DND-41 (cell line): ENCODE measurements around the gene ANKRD6.

Experiments
- ATAC-seq: fragments of 200-7000 bp; cut with Tn5 transposase; 3 replicates; pipeline ENCODE4 v1.9.1; 2021; ENCODE audit warnings: low read depth; ENCODE audit not compliant: insufficient read depth
- DNase-seq: peaks from one replicate; pipeline ENCODE4 v3.0.0-alpha.2; 2020
- H2AFZ ChIP-seq: 2 replicates; pipeline ENCODE4 v1.6.0; 2012; ENCODE audit warnings: low read depth, low read length
- H3K27ac ChIP-seq: 2 replicates; pipeline ENCODE4 v1.5.1; 2012; ENCODE audit warnings: low read length, inconsistent platforms
- H3K27me3 ChIP-seq: fragments of 200-600 bp; sonication (generic); 2 replicates; pipeline ENCODE4 v1.6.0; 2012; ENCODE audit warnings: low read length, mild to moderate bottlenecking, inconsistent platforms; ENCODE audit not compliant: insufficient read depth, poor library complexity
- H3K36me3 ChIP-seq: 2 replicates; pipeline ENCODE4 v1.5.1; 2012; ENCODE audit warnings: low read length, inconsistent platforms; ENCODE audit not compliant: insufficient read depth
- H3K4me1 ChIP-seq: 2 replicates; pipeline ENCODE4 v1.5.1; 2012; ENCODE audit warnings: mild to moderate bottlenecking, low read length; ENCODE audit not compliant: insufficient read depth
- H3K4me2 ChIP-seq: 2 replicates; pipeline ENCODE4 v1.6.0; 2012; ENCODE audit warnings: mild to moderate bottlenecking, moderate library complexity, low read length, inconsistent platforms; ENCODE audit not compliant: insufficient read depth
- H3K4me3 ChIP-seq, 2 experiments: fragments of 200-600 bp in 1 of 2; shearing (Covaris generic) in 1 of 2; 2 replicates each; pipeline ENCODE4 v1.5.1; 2012 to 2016; ENCODE audit warnings: inconsistent platforms in 2 of 2, low read length in 2 of 2, mild to moderate bottlenecking in 2 of 2, low read depth in 1 of 2, moderate library complexity in 1 of 2
- H3K79me2 ChIP-seq: 2 replicates; pipeline ENCODE4 v1.6.0; 2012; ENCODE audit warnings: low read length, inconsistent platforms; ENCODE audit not compliant: insufficient read depth
- H3K9ac ChIP-seq: 2 replicates; pipeline ENCODE4 v1.6.0; 2012; ENCODE audit warnings: low read depth, mild to moderate bottlenecking, inconsistent platforms, low read length, moderate library complexity
- H3K9me3 ChIP-seq: 2 replicates; pipeline ENCODE4 v1.5.1; 2012; ENCODE audit warnings: low read length, moderate library complexity, mild to moderate bottlenecking, inconsistent platforms; ENCODE audit not compliant: insufficient read depth, severe bottlenecking
- H4K20me1 ChIP-seq: 2 replicates; pipeline ENCODE4 v1.6.0; 2012; ENCODE audit warnings: low read length; ENCODE audit not compliant: insufficient read depth
- EZH2 ChIP-seq: IDR thresholded peaks from 3 replicates; pipeline ENCODE4 v1.6.1; 2012; ENCODE audit warnings: borderline replicate concordance, low read depth, mild to moderate bottlenecking, moderate library complexity, low read length, inconsistent platforms; ENCODE audit not compliant: severe bottlenecking
- TF ChIP-seq, protein P1 (sequence below): IDR thresholded peaks from 2 replicates; pipeline ENCODE4 v1.5.1; 2012; ENCODE audit warnings: borderline replicate concordance, low read length, moderate library complexity, mild to moderate bottlenecking; ENCODE audit not compliant: poor library complexity, severe bottlenecking; ENCODE audit errors: extremely low read depth

ANKRD6 gene

DNA sequence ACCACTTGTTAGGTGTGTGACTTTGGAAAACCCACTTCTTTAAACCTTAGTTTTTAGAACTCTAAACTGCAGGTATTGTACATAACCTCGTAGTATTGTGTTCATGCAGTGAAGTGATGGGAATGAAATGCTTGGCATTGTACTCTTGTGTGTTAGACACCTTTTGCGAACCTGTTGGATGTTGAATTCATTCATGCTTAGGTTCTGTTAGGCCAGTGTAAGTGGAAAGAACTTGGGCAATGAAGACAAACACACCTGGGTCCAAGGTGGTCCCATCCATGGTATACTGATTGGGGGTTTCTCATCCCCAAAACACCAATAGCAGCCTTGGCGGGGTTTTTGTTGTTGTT is 1.2 kb downstream of the ANKRD6 start:
- ATAC-seq, result no peak
- Histone ChIP-seq H3K4me2 (no peak overlapping the region), H3K36me3 (no peaks in the 10 kb centered on the region), H3K79me2 (no peaks in the 10 kb centered on the region), H4K20me1 (no peaks in the 10 kb centered on the region), H3K27ac (no peak overlapping the region), H3K9ac (no peak overlapping the region), H3K4me3 (no peak overlapping the region), H3K9me3 (no peaks in the 10 kb centered on the region), H3K27me3 (peaks cover 8% of the 10 kb centered on the region), H3K4me1 (peaks cover 4% of the 10 kb centered on the region; the same call in 1 of the 2 replicates), H2AFZ (no peak overlapping the region)
- no peak for DNase-seq
- no peak for TF ChIP-seq EZH2
- TF ChIP-seq, protein P1, sequence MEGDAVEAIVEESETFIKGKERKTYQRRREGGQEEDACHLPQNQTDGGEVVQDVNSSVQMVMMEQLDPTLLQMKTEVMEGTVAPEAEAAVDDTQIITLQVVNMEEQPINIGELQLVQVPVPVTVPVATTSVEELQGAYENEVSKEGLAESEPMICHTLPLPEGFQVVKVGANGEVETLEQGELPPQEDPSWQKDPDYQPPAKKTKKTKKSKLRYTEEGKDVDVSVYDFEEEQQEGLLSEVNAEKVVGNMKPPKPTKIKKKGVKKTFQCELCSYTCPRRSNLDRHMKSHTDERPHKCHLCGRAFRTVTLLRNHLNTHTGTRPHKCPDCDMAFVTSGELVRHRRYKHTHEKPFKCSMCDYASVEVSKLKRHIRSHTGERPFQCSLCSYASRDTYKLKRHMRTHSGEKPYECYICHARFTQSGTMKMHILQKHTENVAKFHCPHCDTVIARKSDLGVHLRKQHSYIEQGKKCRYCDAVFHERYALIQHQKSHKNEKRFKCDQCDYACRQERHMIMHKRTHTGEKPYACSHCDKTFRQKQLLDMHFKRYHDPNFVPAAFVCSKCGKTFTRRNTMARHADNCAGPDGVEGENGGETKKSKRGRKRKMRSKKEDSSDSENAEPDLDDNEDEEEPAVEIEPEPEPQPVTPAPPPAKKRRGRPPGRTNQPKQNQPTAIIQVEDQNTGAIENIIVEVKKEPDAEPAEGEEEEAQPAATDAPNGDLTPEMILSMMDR, result no peak

DNA sequence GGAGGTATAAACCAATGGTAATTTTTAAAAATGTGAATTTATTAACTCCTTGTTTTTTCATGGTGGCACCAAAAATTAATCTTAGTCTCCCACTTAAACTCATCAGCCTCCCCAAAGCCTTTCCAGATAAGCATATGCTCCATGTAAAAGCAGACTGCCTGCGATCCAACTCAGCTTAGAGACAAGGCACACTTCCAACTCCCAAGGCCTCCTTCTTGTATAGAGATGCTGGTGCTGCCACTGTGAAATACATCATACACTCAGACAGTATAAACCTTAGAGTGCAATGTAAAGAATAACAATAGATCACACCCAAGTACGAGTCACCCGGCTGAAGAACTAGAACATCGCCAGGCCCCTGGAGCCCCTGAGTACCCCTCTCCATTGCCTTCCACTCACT is 2.0 kb downstream of the ANKRD6 start:
- Histone ChIP-seq H4K20me1 (no peaks in the 10 kb centered on the region), H3K4me2 (no peak overlapping the region), H3K9me3 (no peaks in the 10 kb centered on the region), H3K36me3 (no peaks in the 10 kb centered on the region), H3K27me3 (peaks cover 8% of the 10 kb centered on the region), H3K79me2 (no peaks in the 10 kb centered on the region), H2AFZ (no peak overlapping the region), H3K4me1 (peaks cover 4% of the 10 kb centered on the region; the same call in 1 of the 2 replicates), H3K4me3 (no peak overlapping the region), H3K27ac (no peak overlapping the region), H3K9ac (no peak overlapping the region)
- ATAC-seq (no peak), DNase-seq (no peak)
- TF ChIP-seq EZH2, result no peak
- TF ChIP-seq, protein P1, result no peak

DNA sequence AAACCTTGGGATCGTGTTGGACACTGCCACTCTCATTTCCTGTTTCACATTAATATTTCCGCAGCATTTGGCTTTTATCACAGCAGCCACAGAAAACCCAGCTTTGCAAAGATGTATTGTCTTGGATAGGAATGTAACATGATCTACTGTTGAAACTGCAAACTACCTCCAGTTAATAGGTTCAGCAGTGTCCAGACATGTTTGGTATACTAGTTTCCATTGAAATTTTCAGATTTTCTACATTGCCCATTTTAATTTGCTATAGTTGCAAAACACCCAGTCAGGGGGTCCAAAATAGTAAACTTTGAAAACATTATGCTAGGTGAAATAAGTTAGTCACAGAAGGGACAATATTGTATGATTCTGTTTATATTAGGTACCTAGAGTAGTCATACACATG is 3.3 kb downstream of the ANKRD6 start:
- peaks cover 4% of the 10 kb centered on the region; the same call in 1 of the 2 replicates for H3K4me1 ChIP-seq
- H3K36me3 ChIP-seq, result no peaks in the 10 kb centered on the region
- no peak overlapping the region for H3K9ac ChIP-seq
- no peak overlapping the region for H3K27ac ChIP-seq
- no peak overlapping the region for H3K4me3 ChIP-seq
- DNase-seq (no peak), ATAC-seq (no peak)
- peaks cover 8% of the 10 kb centered on the region for H3K27me3 ChIP-seq
- no peaks in the 10 kb centered on the region for H4K20me1 ChIP-seq
- no peaks in the 10 kb centered on the region for H3K9me3 ChIP-seq
- H3K4me2 ChIP-seq, result no peak overlapping the region
- H2AFZ ChIP-seq, result no peak overlapping the region
- H3K79me2 ChIP-seq, result no peaks in the 10 kb centered on the region
- TF ChIP-seq, protein P1, result no peak
- no peak for TF ChIP-seq EZH2

DNA sequence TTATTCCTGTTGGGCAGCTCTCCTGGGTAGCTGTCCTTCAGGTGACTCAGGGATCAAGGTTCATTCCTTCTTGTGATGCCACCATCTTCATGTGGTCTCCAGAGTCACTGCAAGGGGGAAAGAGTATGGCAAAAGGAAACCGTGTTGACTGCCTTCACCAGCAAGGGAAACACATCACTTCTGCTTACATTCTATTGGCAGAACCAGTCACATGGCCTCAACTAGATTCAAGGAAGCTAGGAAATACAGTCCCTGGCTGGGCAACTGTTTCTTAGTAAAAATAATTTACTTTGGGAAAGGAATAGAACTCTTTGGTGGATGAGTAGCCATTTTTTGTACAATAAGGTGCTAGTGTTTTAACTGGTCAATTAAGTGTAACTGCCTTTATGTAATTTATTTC is 5.3 kb downstream of the ANKRD6 start:
- no peaks in the 10 kb centered on the region for H3K9me3 ChIP-seq
- H3K27ac ChIP-seq, result no peak overlapping the region
- H3K9ac ChIP-seq, result no peak overlapping the region
- H3K79me2 ChIP-seq, result no peaks in the 10 kb centered on the region
- H3K4me2 ChIP-seq, result no peak overlapping the region
- no peaks in the 10 kb centered on the region for H4K20me1 ChIP-seq
- H2AFZ ChIP-seq, result peak overlapping the region; percentile 45; the same call in 1 of the 2 replicates
- no peaks in the 10 kb centered on the region for H3K4me1 ChIP-seq
- ATAC-seq, result no peak; the same call in 2 of the 3 replicates
- H3K36me3 ChIP-seq, result no peaks in the 10 kb centered on the region
- no peak overlapping the region for H3K4me3 ChIP-seq
- TF ChIP-seq EZH2, result no peak
- TF ChIP-seq, protein P1, result no peak
- peaks cover 8% of the 10 kb centered on the region for H3K27me3 ChIP-seq
- no peak for DNase-seq
